HepG2 (cell line): ENCODE results near the gene CTNNA3. TPM values are rescaled to one million over a fixed set of nuclear protein-coding genes. Genes with fewer than 3 reads are reported as not detected.

Experiments
- ATAC-seq: fragments of 200-7000 bp; cut with Tn5 transposase; 3 replicates; pipeline ENCODE4 v1.9.1; 2020; ENCODE audit warnings: mild to moderate bottlenecking, moderate library complexity
- BruUV-seq: library from RNA; stranded (reverse); fragments of 400-500 nt; replicated peaks from 2 replicates; lab custom pipeline; 2021; lab: Mats Ljungman, UMichigan
- CTCF ChIA-PET: fragments of 300-600 bp; formaldehyde crosslinking; extraction: SDS; loops from one replicate; lab custom pipeline; 2021; ENCODE audit warnings: low total read pairs, inconsistent platforms, low intra/inter-chr PET ratio; lab: Yijun Ruan, JAX
- POLR2A ChIA-PET: fragments of 350-600 bp; sonication (Branson Sonifier 250); formaldehyde crosslinking; loops from one replicate; lab custom pipeline; 2020; ENCODE audit warnings: antibody characterized with exemption, inconsistent platforms; lab: Yijun Ruan, JAX
- DNase-seq: peaks from one replicate; pipeline ENCODE4 v3.0.0-alpha.2; 2015; ENCODE audit warnings: low spot score
- FAIRE-seq: peaks from 3 replicates; lab custom pipeline; 2011; peaks lifted over from hg19 to GRCh38; lab: Jason Lieb, UNC
- H2AFZ ChIP-seq: one replicate; pipeline ENCODE4 v1.6.1; 2011; ENCODE audit warnings: low read length, inconsistent platforms
- H3K27ac ChIP-seq: fragments of 300-600 bp; 3 replicates; pipeline ENCODE4 v1.8.0; 2011; ENCODE audit warnings: mixed run types, mild to moderate bottlenecking, mixed read lengths, low read length, inconsistent platforms; ENCODE audit not compliant: insufficient read depth; ENCODE audit errors: extremely low read length
- H3K27me3 ChIP-seq, 2 experiments: fragments of 200-600 bp in 1 of 2; 2 replicates in 1 of 2; 3 replicates in 1 of 2; pipeline versions ENCODE4 v1.6.0 to v1.8.0; 2011; ENCODE audit warnings: low read length in 2 of 2, mild to moderate bottlenecking in 2 of 2, moderate library complexity in 2 of 2, inconsistent platforms in 1 of 2; ENCODE audit not compliant: insufficient read depth in 2 of 2, control insufficient read depth in 1 of 2
- H3K36me3 ChIP-seq, 2 experiments: fragments of 200-600 bp in 1 of 2; replicated peaks in 1 of 2; 2 replicates in 1 of 2; 3 replicates in 1 of 2; pipeline versions ENCODE4 v1.5.1 to v1.8.0; 2011; ENCODE audit warnings: low read length in 2 of 2, inconsistent platforms in 1 of 2; ENCODE audit not compliant: insufficient read depth in 2 of 2, control insufficient read depth in 1 of 2
- H3K4me1 ChIP-seq: 2 replicates; pipeline ENCODE4 v1.5.1; 2012; ENCODE audit warnings: low read length, inconsistent platforms; ENCODE audit not compliant: insufficient read depth
- H3K4me2 ChIP-seq: 2 replicates; pipeline ENCODE4 v1.6.0; 2011; ENCODE audit warnings: low read depth, low read length, inconsistent platforms
- H3K4me3 ChIP-seq, 3 experiments: fragments of 200-600 bp in 1 of 3; sonication (generic), shearing (Covaris generic) in 1 of 3; replicated peaks in 1 of 3; 2 replicates each; pipeline ENCODE4 v1.5.1; 2011 to 2016; ENCODE audit warnings: low read length in 3 of 3, inconsistent platforms in 2 of 3, low read depth in 2 of 3, mild to moderate bottlenecking in 2 of 3, control low read depth in 1 of 3, mixed read lengths in 1 of 3; ENCODE audit not compliant: insufficient read depth in 1 of 3
- H3K79me2 ChIP-seq: one replicate; pipeline ENCODE4 v1.6.1; 2011; ENCODE audit warnings: low read length, inconsistent platforms; ENCODE audit not compliant: insufficient read depth
- H3K9ac ChIP-seq: 2 replicates; pipeline ENCODE4 v1.6.0; 2011; ENCODE audit warnings: mild to moderate bottlenecking, low read depth, low read length, inconsistent platforms; ENCODE audit not compliant: insufficient read depth
- H3K9me3 ChIP-seq: 2 replicates; pipeline ENCODE4 v1.5.1; 2012; ENCODE audit warnings: mild to moderate bottlenecking, low read length
- H4K20me1 ChIP-seq: 2 replicates; pipeline ENCODE4 v1.6.0; 2011; ENCODE audit warnings: inconsistent platforms, mild to moderate bottlenecking, low read length, moderate library complexity; ENCODE audit not compliant: insufficient read depth
- AHR ChIP-seq: IDR thresholded peaks from 2 replicates; pipeline ENCODE4 v1.6.1; 2018; ENCODE audit warnings: missing genetic modification reagents, missing compliant biosample characterization
- ATM ChIP-seq: fragments of 450-650 bp; IDR thresholded peaks from 2 replicates; pipeline ENCODE4 v1.7.1; 2017; ENCODE audit warnings: mild to moderate bottlenecking, borderline replicate concordance
- FOXO4 ChIP-seq: sonication (generic); formaldehyde crosslinking; conservative IDR thresholded peaks from 2 replicates; pipeline ENCODE4 v1.8.1; 2023; ENCODE audit warnings: missing genetic modification reagents
- MLXIP ChIP-seq: sonication (generic); formaldehyde crosslinking; IDR thresholded peaks from 2 replicates; pipeline ENCODE4 v1.9.0; 2021; ENCODE audit warnings: missing genetic modification reagents, borderline replicate concordance
- MXI1 ChIP-seq: IDR thresholded peaks from 3 replicates; pipeline ENCODE4 v1.6.1; 2012; ENCODE audit warnings: low read depth, low read length, inconsistent platforms, borderline replicate concordance
- PAWR ChIP-seq: sonication (generic); formaldehyde crosslinking; IDR thresholded peaks from 2 replicates; pipeline ENCODE4 v1.4.0; 2020; ENCODE audit warnings: missing genetic modification reagents, mild to moderate bottlenecking, borderline replicate concordance
- PCBP2 ChIP-seq: fragments of 200-400 bp; formaldehyde crosslinking; optimal IDR thresholded peaks from 2 replicates; pipeline ENCODE3; 2018; ENCODE audit warnings: low read length, low read depth; ENCODE audit not compliant: poor library complexity, severe bottlenecking
- RARG ChIP-seq: sonication (generic); formaldehyde crosslinking; IDR thresholded peaks from 2 replicates; pipeline ENCODE4 v1.4.0; 2020; ENCODE audit warnings: low read depth, mild to moderate bottlenecking, missing genetic modification reagents
- SATB2 ChIP-seq: sonication (generic); formaldehyde crosslinking; IDR thresholded peaks from 2 replicates; pipeline ENCODE4 v1.5.0; 2020; ENCODE audit warnings: missing genetic modification reagents
- SIX1 ChIP-seq: sonication (generic); formaldehyde crosslinking; IDR thresholded peaks from 2 replicates; pipeline ENCODE4 v1.4.0; 2020; ENCODE audit warnings: missing genetic modification reagents, borderline replicate concordance
- SP1 ChIP-seq, 2 experiments: fragments of 450-650 bp in 1 of 2; sonication (generic) in 1 of 2; formaldehyde crosslinking in 1 of 2; IDR thresholded peaks; 2 replicates each; pipeline versions ENCODE4 v1.4.0 to v1.6.1; 2016 to 2020; ENCODE audit warnings: missing genetic modification reagents in 1 of 2
- TCF7 ChIP-seq: sonication (generic); IDR thresholded peaks from 2 replicates; pipeline ENCODE4 v1.6.1; 2016; ENCODE audit warnings: antibody characterized with exemption, low read depth
- WGBS: methylation state at CpG from one replicate; pipeline ENCODE4 v1.1.6; 2017; ENCODE audit warnings: low lambda C conversion rate; 5-methylcytosine and 5-hydroxymethylcytosine counted together
- in situ Hi-C: cut with HindIII; loops from 2 replicates; pipeline ENCODE4 v1.10.0; 2017; ENCODE audit warnings: low pct_unique_long_range_greater_than_20kb; ENCODE audit not compliant: extremely low pct_ligation_motif_present
- intact Hi-C: fragments of 100-400 bp; cut with micrococcal nuclease; formaldehyde crosslinking; loops from one replicate; pipeline ENCODE4 v1.10.0; 2022; ENCODE audit not compliant: unreplicated experiment
- polyA plus RNA-seq, 8 experiments: library from polyadenylated mRNA; depleted of rRNA in 3 of 8; stranded (reverse) in 7 of 8; unstranded in 1 of 8; fragments of >200 nt; fragmentation: Illumina TruSeq in 4 of 8; extraction: Trizol in 4 of 8; gene quantifications; 2 replicates each; pipeline versions ENCODE4 v1.2.1 to v1.2.3, GENCODE V29; 2011 to 2016; ENCODE audit warnings: low read depth in 4 of 8, missing spikeins in 1 of 8, mixed read lengths in 1 of 8; ENCODE audit not compliant: insufficient read depth in 1 of 8
- total RNA-seq, 5 experiments: library from RNA; depleted of rRNA; stranded (reverse); fragments of >200 nt; fragmentation: Illumina TruSeq; extraction: Trizol; gene quantifications; 2 replicates each; pipeline ENCODE4 v1.2.3, GENCODE V29; 2016; ENCODE audit warnings: low read depth in 1 of 5

Gene CTNNA3
- total and polyA plus RNA-seq, 2 of the 13 experiments (the other 11 are each of a cell fraction or from before 2014, with no cell fraction given) = not detected

GRCh38 chr10:66926841-66927240 is 769.2 kb downstream of the CTNNA3 start:
- H3K79me2 ChIP-seq = no peaks in the 10 kb centered on the region
- 41% methylated on average over 5 of the region's 5 CpGs for WGBS
- H3K9ac ChIP-seq = no peak overlapping the region
- no peak overlapping the region for H3K4me2 ChIP-seq
- intact Hi-C loops (loop anchor here (1.0 kb wide), 1 partner anchor 379 kb away; no protein-coding TSS in a partner anchor), in situ Hi-C loops (no loop called here)
- H3K9me3 ChIP-seq = no peaks in the 10 kb centered on the region
- H4K20me1 ChIP-seq = no peaks in the 10 kb centered on the region
- no peak for DNase-seq
- no peaks in the 10 kb centered on the region for H3K4me1 ChIP-seq
- no TSS peak for BruUV-seq
- H2AFZ ChIP-seq = no peak overlapping the region
- CTCF ChIA-PET = no interaction called here
- H3K27me3 ChIP-seq = peaks cover 2 to 10% of the 10 kb centered on the region in 2 experiments; a peak in 2 of 5 replicates
- FAIRE-seq = no peak
- POLR2A ChIA-PET = no interaction called here
- H3K4me3 ChIP-seq = no peak overlapping the region
- no peak overlapping the region for H3K27ac ChIP-seq
- H3K36me3 ChIP-seq = no peaks in the 10 kb centered on the region
- ATAC-seq = no peak
- TF ChIP-seq RARG (CRISPR knock-in tag) = no peak
- no peak for TF ChIP-seq TCF7
- TF ChIP-seq MXI1 = no peak
- TF ChIP-seq MLXIP (CRISPR knock-in tag) = no peak
- TF ChIP-seq PCBP2 = no peak
- no peak for TF ChIP-seq SATB2 (CRISPR knock-in tag)
- no peak for TF ChIP-seq ATM
- TF ChIP-seq PAWR (CRISPR knock-in tag) = no peak
- no peak for TF ChIP-seq SIX1
- no peak for TF ChIP-seq FOXO4 (CRISPR knock-in tag)
- TF ChIP-seq SP1 (IDR thresholded peaks at IDR 0.05) = no peak
- TF ChIP-seq SP1 (CRISPR knock-in tag; IDR thresholded peaks at IDR 0.05) = no peak
- TF ChIP-seq AHR (CRISPR knock-in tag) = no peak
